ENCODE data around the gene NBPF3.

The NBPF3 gene

DNA sequence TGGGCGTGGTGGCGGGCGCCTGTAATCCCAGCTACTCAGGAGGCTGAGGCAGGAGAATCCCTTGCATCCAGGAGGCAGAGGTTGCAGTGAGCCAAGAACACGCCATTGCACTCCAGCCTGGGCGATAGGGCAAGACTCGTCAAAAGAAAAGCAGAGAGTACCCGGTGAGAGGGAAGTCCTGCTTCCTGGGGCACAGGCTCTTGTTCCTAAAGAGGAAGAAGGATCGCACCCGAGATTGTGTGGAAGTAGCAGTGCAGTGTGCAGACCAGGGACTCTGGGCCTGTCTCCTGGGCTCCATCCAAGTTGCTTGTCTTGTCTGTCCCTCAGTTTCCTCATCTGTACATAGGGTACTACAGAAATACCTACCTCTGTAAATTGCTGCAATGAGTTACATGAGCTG, 29.6 kb downstream of the NBPF3 start:
- TF ChIP-seq, protein P1, sequence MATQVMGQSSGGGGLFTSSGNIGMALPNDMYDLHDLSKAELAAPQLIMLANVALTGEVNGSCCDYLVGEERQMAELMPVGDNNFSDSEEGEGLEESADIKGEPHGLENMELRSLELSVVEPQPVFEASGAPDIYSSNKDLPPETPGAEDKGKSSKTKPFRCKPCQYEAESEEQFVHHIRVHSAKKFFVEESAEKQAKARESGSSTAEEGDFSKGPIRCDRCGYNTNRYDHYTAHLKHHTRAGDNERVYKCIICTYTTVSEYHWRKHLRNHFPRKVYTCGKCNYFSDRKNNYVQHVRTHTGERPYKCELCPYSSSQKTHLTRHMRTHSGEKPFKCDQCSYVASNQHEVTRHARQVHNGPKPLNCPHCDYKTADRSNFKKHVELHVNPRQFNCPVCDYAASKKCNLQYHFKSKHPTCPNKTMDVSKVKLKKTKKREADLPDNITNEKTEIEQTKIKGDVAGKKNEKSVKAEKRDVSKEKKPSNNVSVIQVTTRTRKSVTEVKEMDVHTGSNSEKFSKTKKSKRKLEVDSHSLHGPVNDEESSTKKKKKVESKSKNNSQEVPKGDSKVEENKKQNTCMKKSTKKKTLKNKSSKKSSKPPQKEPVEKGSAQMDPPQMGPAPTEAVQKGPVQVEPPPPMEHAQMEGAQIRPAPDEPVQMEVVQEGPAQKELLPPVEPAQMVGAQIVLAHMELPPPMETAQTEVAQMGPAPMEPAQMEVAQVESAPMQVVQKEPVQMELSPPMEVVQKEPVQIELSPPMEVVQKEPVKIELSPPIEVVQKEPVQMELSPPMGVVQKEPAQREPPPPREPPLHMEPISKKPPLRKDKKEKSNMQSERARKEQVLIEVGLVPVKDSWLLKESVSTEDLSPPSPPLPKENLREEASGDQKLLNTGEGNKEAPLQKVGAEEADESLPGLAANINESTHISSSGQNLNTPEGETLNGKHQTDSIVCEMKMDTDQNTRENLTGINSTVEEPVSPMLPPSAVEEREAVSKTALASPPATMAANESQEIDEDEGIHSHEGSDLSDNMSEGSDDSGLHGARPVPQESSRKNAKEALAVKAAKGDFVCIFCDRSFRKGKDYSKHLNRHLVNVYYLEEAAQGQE (IDR thresholded peaks at IDR 0.05; ENCODE audit: insufficient read depth in 1 of 2, low read depth in 2 of 2, low read length in 2 of 2): no peak
- no peak for TF ChIP-seq TAF1 (IDR thresholded peaks at IDR 0.05; ENCODE audit: borderline replicate concordance, insufficient read depth, low read length)
- TF ChIP-seq FOXP2 (optimal IDR thresholded peaks at IDR 0.05; ENCODE audit: borderline replicate concordance, extremely low read depth, extremely low read length, insufficient read depth): no peak
- no peak for TF ChIP-seq POLR2AphosphoS5 (IDR thresholded peaks at IDR 0.05; ENCODE audit: low read depth, low read length)
- TF ChIP-seq SIN3A (IDR thresholded peaks at IDR 0.05; ENCODE audit: borderline replicate concordance, insufficient read depth, low read length): no peak

DNA sequence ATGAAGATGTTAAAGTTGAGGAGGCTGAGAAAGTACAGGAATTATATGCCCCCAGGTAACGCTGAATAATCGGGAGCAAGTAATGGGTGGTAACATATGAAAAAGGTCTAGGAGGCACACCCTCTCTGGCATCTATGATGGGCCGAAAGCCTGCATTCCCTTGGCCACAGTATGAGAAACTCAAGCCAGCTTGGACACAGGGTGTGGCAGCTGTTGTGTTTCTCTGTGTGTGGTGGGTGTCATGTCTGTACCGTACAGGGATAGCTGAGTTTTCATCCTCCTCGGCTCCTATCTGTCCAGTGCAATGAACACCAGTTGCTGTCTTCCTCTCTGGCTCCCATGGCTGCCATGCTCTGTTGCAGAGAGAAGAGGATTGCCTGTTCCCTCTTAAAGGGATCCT, 32.9 kb downstream of the NBPF3 start:
- TF ChIP-seq TAF1 (IDR thresholded peaks at IDR 0.05; ENCODE audit: borderline replicate concordance, insufficient read depth, low read length) (no peak), FOXP2 (optimal IDR thresholded peaks at IDR 0.05; ENCODE audit: borderline replicate concordance, extremely low read depth, extremely low read length, insufficient read depth) (no peak), SIN3A (IDR thresholded peaks at IDR 0.05; ENCODE audit: borderline replicate concordance, insufficient read depth, low read length) (no peak), POLR2AphosphoS5 (IDR thresholded peaks at IDR 0.05; ENCODE audit: low read depth, low read length) (no peak)
- TF ChIP-seq, protein P1 (IDR thresholded peaks at IDR 0.05; ENCODE audit: insufficient read depth in 1 of 2, low read depth in 2 of 2, low read length in 2 of 2): no peak

DNA sequence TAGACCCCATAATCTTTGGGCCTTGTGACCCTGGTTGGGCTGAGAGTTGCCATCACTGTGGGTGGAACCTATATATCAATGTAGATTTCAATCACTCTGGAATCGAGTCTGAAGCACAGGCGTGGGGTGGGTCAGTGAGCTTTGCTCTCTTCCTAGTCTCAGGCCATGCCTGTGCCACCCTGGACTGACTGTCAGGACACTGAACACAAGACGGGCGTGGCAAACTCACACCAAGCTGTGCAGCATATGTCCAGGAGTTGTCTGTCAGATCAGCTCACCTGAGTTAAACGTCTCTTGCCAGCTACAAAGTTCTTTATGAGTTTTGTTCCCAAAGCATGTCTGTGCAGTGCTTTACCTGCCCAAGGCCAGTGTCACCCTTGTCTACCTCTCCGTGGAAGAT, 38.4 kb downstream of the NBPF3 start:
- TF ChIP-seq SIN3A (IDR thresholded peaks at IDR 0.05; ENCODE audit: borderline replicate concordance, insufficient read depth, low read length) (no peak), FOXP2 (optimal IDR thresholded peaks at IDR 0.05; ENCODE audit: borderline replicate concordance, extremely low read depth, extremely low read length, insufficient read depth) (no peak), TAF1 (IDR thresholded peaks at IDR 0.05; ENCODE audit: borderline replicate concordance, insufficient read depth, low read length) (no peak), POLR2AphosphoS5 (IDR thresholded peaks at IDR 0.05; ENCODE audit: low read depth, low read length) (no peak)
- TF ChIP-seq, protein P1 (IDR thresholded peaks at IDR 0.05; ENCODE audit: insufficient read depth in 1 of 2, low read depth in 2 of 2, low read length in 2 of 2): no peak

DNA sequence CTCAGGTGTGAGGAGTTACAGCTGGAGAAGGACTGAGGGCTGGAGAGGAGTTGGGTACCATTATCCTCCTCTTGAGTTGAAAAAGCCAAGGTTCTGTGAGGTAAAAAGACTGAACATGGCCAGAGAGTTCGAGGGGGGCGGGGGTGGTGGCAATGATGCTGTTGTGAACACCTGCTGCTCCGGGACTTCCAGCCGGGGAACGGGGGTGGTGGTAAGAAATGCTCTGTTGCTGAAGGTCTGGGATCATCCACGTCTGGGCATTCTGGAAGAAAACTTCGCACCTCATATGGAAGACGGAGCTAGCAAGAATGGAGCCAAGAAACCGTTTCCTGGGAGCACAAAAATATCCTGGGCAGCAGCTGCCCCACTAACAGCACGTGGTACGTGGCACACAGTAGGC, 49.2 kb downstream of the NBPF3 start:
- TF ChIP-seq, protein P1 (IDR thresholded peaks at IDR 0.05; ENCODE audit: insufficient read depth in 1 of 2, low read depth in 2 of 2, low read length in 2 of 2): no peak
- TF ChIP-seq POLR2AphosphoS5 (IDR thresholded peaks at IDR 0.05; ENCODE audit: low read depth, low read length): no peak
- no peak for TF ChIP-seq TAF1 (IDR thresholded peaks at IDR 0.05; ENCODE audit: borderline replicate concordance, insufficient read depth, low read length)
- no peak for TF ChIP-seq FOXP2 (optimal IDR thresholded peaks at IDR 0.05; ENCODE audit: borderline replicate concordance, extremely low read depth, extremely low read length, insufficient read depth)
- no peak for TF ChIP-seq SIN3A (IDR thresholded peaks at IDR 0.05; ENCODE audit: borderline replicate concordance, insufficient read depth, low read length)

All from PFSK-1 (cell line).